GM12872 (cell line): ENCODE results near the gene SCN3B.

ENCODE experiments used
- CTCF ChIP-seq: IDR thresholded peaks from 3 replicates; pipeline ENCODE4 v1.5.1; 2011; ENCODE audit warnings: low read depth, mild to moderate bottlenecking, low read length, moderate library complexity; ENCODE audit not compliant: insufficient read depth

Gene SCN3B

GRCh38 chr11:123594921-123595320, 59.5 kb downstream of the SCN3B start:
- TF ChIP-seq CTCF: no peak

- no peak for TF ChIP-seq CTCF
These were observed 60.1 kb downstream of the SCN3B start for GRCh38 chr11:123594188-123594901.

- TF ChIP-seq CTCF: no peak
These were observed 60.9 kb downstream of the SCN3B start for GRCh38 chr11:123593570-123593969.

- TF ChIP-seq CTCF: no peak
These were observed 64.0 kb downstream of the SCN3B start for GRCh38 chr11:123590296-123590912.

- TF ChIP-seq CTCF: no peak
These were observed 65.6 kb downstream of the SCN3B start for GRCh38 chr11:123588864-123589262.

GRCh38 chr11:123588117-123588863, 66.1 kb downstream of the SCN3B start:
- TF ChIP-seq CTCF: no peak

- TF ChIP-seq CTCF: no peak
These were observed 66.9 kb downstream of the SCN3B start for GRCh38 chr11:123587559-123587958.
